GM12872 (cell line): Measurements from ENCODE around the gene ITGB3BP.

ENCODE experiments used
- CTCF ChIP-seq: IDR thresholded peaks from 3 replicates; pipeline ENCODE4 v1.5.1; 2011; ENCODE audit warnings: low read depth, mild to moderate bottlenecking, low read length, moderate library complexity; ENCODE audit not compliant: insufficient read depth

The ITGB3BP gene

GRCh38 chr1:63413394-63413793 is 109.6 kb downstream of the ITGB3BP start:
- no peak for TF ChIP-seq CTCF

- no peak for TF ChIP-seq CTCF
These were observed 112.0 kb downstream of the ITGB3BP start for GRCh38 chr1:63411066-63411465.

GRCh38 chr1:63408331-63408730 is 114.7 kb downstream of the ITGB3BP start:
- no peak for TF ChIP-seq CTCF

GRCh38 chr1:63407002-63407401 is 116.0 kb downstream of the ITGB3BP start:
- TF ChIP-seq CTCF = no peak

GRCh38 chr1:63405987-63406386 is 117.0 kb downstream of the ITGB3BP start:
- TF ChIP-seq CTCF = no peak

GRCh38 chr1:63405021-63405420 is 118.0 kb downstream of the ITGB3BP start:
- TF ChIP-seq CTCF = no peak

GRCh38 chr1:63403386-63403785 is 119.6 kb downstream of the ITGB3BP start:
- TF ChIP-seq CTCF = no peak

GRCh38 chr1:63401945-63402344 is 121.1 kb downstream of the ITGB3BP start:
- no peak for TF ChIP-seq CTCF
